GM19193 (cell line): ENCODE measurements around the gene NAP1L4.

ENCODE experiments used
- POLR2A ChIP-seq: IDR thresholded peaks from 4 replicates; pipeline ENCODE4 v1.6.1; 2011; ENCODE audit not compliant: insufficient read depth, insufficient read length; ENCODE audit errors: extremely low read depth

Gene NAP1L4, protein sequence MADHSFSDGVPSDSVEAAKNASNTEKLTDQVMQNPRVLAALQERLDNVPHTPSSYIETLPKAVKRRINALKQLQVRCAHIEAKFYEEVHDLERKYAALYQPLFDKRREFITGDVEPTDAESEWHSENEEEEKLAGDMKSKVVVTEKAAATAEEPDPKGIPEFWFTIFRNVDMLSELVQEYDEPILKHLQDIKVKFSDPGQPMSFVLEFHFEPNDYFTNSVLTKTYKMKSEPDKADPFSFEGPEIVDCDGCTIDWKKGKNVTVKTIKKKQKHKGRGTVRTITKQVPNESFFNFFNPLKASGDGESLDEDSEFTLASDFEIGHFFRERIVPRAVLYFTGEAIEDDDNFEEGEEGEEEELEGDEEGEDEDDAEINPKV

DNA sequence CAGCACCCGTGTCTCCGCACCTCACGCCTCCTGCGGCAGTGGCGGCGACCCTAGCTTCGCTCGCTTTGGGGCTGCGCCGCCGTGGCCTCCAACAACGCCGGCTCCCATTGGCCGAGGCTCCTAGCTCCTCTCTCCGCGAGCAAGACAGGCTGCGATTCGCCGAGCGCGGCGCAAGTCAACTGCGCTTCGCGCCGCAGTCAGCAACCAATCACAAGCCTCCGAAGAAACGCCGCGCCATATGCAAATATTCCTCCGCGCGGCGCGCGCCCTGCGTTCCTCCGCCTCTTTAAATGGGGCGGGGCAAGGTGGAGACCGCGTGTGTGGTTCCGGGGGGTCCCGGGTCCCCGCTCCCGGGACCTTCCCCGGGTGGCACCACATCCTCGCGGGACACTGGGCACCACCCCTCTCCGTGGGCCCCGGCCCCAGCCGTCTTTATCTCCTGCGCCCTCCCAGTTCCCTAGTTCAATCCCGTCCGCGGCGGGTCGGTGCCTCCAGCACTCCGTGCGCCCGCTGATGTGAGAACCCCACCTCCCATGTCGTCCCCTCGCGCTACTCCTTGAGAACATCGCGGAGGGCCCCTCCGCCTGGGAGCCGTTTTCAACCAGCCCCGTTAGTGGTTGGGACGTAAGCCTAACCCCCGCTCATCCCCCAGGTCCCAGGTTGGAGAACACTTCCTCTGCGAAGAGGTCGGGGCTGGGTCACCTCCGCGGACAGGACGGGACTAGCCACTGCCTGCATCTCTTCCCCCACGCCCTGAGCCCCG, at the start of gene NAP1L4:
TSS of gene NAP1L4 (minus strand) at position 96 of the 763 bp plus-strand sequence. CDS start 13,109 bp downstream, outside the sequence.
- TF ChIP-seq POLR2A: peak; percentile 86

DNA sequence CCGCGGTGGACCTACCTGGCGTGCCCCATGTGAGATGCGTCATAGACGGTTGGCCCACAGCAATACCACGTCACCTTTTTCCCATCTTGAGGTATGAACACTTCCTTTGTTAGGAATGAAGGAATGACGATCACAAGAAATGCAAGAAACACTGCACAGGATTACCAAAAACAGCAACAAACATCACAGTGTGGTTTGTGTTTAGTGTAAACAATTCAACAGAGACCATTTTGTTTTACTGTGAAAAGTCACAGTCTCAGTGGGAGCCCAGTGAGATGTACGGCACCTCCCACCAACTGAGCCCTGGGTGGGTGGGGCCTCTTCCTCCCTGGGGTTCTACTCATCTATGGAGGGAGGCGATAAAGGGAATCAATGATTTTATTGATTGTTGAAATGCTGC, 48.8 kb upstream of the NAP1L4 start:
- TF ChIP-seq POLR2A: no peak

DNA sequence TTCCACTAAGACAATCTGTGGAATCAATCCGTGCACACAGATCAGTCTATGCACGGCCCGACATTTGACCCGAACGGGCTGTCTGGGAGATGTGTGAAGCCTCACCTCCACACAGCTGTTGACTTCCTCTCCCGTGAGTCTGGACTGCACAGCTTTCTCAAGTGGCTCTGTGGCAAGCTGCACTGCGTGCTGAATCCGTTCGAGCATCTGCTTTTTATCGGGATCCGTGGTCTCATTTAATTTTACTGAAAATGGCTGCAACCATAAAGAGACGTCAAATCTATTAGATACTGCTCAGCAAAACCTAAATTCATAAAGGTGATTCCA, 45.8 kb upstream of the NAP1L4 start:
- TF ChIP-seq POLR2A: no peak

DNA sequence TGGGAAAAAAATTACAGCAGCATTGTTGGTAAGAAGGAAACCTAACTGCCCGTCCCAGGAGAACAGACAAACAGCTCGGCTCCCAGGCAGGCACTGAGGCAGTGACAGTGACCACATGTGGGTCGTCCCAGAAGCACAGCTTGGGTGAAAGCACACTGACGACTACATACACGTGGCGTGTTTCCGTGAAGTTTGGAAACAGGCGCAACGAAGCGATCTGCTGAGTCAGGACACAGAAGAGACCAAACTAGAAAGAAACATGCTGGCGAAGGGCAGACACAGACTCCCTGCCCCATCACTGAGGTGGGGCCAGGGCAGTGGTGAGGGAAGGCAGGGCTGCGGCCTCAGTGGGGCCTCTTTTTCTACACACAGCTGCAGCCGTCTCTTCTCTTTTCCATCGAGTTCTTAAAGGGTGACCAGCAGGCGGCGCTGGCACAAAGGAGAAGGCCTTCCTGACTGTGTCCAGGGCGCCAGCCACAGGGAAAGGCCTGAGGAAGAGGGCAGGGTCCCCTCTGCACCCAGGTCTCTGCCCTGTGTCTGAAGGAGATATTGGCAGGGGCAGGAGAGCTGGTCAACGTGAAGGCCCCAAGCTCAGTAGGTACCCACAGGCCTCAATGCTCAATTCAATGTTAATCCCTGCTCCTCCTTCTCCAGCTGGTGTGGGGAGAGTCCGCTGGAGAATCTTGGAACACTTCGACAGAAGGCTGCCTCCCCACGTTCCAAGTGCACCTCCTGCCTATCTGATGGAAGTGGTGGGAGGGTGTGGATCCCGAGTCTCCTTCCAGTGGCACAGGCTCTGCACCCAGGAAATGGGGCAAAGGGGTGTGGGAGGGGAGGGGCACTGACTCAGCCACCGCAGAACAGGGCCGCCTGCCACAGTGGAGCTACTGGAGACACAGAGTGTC, 45.2 kb upstream of the NAP1L4 start:
- TF ChIP-seq POLR2A: no peak

DNA sequence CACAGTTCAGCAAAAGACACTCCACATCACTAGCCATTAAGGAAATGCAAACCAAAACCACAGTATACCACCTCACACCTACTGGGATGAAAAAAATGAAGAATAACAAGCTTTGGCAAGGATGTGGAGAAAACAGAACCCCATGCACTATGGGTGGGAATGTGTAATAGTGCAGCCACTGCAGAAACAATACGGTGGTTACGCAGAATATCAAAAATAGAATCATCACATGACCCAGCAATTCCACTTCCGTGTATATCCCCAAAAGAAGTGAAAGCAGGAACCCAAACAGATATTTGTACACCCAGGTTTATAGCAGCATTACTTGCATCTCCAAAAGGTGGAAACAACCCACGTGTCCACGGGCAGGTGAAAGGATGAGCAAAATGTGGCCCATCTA, 44.3 kb upstream of the NAP1L4 start:
- TF ChIP-seq POLR2A: no peak

DNA sequence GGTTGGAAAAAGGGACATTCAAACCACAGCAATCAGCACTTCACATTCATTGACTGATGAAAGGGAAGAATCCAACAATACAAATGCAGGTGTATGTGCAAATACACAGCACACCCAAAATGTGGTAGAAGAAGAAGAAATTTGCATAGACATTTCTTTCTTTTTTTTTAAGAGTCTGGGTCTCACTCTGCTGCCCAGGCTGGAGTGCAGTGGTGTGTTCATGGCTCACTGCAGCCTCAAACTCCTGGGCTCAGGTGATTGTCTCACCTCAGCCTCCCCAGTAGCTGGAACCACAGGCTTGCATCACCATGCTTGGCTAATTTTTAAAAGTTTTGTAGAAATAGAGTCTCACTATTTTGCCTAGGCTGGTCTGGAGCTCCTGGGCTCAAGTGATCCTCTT, 43.2 kb upstream of the NAP1L4 start:
- no peak for TF ChIP-seq POLR2A

DNA sequence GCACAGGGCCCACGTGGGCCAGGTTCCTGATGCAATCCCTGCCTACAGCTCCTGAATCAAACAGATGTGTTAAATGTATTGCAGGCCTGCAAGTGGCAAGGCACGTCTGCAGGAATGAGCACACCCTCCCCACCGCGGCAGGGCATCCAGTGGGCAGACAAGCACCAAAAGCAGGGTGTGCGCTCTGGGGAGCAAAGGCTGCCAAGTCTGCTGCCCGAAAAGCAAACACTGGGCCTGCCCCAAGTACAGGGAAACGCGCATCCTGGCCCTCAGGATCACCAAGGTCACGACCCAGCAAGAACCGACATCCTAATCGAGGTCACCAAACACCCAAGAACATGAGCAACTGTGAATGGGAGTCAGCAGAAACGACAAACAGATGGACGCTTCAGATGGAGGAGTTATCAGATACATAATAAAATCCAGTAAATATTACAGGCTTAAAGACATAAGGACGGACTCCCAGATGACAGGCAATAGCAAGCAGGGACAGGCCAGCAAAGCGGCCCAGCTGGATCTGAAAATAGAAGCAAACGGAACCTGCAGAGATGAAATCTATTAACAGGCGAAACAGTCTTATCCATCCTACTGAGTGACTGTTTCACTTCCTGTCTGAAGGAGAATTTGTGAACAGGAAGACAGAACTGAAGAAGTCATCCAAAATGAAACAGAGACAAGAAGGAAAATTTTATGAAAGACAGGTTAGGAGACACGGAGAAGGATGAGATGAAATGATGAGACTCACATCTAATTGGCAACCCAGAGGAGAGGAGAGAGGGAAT, 38.4 kb upstream of the NAP1L4 start:
- TF ChIP-seq POLR2A: no peak

DNA sequence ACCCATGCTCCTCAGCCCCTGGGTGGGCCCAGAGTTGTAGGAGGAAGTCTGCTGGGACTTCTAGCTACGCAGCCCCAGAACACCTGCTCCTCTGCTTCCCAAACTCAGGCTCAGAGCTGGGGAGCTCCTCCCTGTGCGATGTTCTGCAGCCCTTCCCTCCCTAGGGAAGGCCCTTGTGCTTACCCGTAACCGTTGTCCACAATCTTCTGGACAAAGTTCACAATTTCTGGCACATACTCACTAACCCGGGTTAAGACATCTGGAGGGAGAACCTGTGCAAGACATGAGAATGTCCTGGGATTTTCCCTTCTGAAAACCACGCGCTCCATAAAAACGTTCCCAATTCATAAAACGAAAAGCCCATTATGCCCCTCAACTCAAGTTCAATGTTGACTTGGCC, 36.7 kb upstream of the NAP1L4 start:
- no peak for TF ChIP-seq POLR2A

DNA sequence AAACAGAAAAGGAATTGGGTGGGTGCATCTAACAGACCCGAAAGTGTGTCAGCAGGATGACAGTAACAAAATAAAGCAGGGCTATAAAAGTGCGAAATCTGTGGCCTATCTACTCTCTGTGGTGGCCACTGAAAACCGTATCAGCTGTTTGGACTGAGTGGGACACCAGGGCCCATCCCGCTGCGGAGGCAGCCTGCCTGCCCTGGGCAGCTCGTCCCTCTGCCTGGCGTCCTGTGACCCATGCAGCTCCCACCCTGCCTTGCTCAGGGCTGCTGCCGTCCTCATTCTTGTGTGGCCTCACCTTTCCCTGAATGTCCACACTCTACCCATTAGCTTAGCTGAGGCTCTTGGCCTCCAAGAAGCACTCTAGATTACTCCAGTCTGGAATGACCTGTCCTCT, 34.7 kb upstream of the NAP1L4 start:
- TF ChIP-seq POLR2A: no peak

DNA sequence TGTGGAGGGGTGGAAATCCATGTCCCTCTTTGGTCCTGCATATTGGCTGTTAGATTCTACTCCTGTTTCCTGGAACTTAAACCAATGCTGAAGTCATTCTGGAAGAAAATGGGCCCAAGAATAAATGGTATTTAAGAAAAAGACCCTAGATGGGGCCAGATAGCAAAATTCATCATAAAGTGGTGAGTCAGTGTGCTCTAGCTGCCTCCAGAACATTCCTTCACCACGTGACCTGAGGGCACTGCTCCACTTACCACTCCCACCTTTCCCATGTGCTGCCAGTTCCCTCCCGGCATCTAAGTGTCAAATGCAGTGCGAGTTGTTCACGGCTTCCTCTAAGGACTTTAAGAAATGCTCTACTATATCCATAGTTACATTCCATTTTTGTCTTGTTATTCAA, 30.9 kb upstream of the NAP1L4 start:
- TF ChIP-seq POLR2A: no peak

DNA sequence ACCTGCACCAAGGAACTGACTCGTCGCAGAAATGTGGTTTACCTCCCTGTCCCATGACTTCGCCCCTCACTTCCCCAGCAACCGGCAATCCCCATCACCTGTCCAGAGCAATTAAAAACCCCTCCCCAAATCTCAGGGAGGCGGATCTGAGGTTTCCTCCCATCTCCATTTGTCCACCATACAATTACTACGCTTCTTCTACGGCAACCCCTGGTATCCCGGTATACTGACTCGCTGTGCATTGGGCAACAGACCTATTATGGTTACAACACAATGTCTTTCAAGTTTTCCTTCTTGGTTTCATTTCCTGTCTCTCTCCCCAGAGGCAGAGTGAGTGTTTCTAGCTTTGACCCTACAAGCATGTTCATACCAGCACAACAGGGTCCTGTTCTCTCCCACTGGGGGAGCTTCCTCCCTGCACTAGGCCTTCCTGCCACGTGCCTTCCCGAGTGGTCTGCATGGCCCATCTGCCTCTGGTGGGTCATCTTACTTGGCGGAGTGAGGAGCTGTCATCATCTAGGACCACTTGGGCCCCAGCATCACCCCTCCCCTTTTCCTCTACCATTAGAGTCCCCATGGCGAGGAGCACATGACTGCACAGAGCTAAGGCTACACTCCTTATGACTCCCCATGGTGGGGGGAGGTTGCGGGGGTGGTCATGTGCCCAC, 30.3 kb upstream of the NAP1L4 start:
- no peak for TF ChIP-seq POLR2A

DNA sequence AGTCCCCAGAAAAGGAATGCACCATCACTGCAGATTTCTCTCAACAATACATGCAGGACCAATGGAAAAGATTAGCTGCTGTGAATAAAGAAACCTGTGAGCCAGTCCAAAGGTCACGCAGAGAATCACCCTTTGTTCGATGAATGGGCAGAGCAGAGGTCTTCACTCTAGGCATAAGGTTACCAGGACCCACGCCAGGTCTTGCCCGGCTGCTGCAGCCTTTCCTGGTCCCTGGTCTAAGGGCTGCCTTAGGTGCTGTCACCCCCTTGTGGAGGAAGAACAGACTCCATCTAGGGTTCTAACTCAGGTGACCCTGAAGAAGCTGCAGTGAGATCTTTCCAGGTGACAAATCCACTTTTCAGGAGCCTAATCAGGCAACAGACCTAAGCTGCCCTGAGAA, 29.0 kb upstream of the NAP1L4 start:
- TF ChIP-seq POLR2A: no peak

DNA sequence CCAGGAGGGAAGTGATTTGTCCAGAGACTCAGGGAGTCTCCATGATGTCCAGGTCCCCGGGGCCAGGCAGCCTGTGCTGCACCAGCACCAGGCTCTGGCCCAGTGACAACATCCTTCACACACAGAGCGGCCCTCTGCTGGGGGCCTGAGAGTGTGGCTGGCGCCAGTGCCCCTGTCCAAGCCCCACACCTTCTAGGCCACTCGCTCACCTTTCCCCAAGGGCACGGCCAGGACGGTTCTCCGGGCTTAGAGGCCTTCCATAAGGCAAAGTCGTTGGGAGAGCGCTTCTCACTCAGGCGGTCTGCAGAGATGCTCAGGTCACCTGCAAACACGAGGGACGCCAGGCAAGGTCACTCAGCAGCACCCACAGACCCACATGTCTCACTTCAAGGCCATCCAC, 27.9 kb upstream of the NAP1L4 start:
- no peak for TF ChIP-seq POLR2A

DNA sequence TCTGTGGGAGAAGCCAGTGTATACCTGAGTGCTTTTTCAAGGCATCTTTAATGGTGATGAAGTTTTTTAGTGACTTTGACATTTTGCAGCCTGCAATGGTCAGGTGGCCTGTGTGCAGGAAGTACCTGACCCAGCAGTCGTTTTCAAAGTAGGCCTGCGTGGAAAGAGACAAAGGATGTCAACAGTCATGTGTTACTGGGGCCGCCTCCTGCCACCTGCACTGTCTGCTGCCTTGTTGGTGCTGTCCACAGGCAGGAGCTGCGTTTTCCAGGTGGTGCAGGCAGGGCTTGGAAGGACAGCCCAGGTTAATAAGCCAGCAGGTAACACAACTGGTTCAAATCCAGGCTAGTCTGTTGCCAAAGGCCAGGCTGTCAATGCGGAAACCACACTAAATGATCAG, 26.5 kb upstream of the NAP1L4 start:
- TF ChIP-seq POLR2A: no peak
